ENCODE results near the gene ROR2.

DNA sequence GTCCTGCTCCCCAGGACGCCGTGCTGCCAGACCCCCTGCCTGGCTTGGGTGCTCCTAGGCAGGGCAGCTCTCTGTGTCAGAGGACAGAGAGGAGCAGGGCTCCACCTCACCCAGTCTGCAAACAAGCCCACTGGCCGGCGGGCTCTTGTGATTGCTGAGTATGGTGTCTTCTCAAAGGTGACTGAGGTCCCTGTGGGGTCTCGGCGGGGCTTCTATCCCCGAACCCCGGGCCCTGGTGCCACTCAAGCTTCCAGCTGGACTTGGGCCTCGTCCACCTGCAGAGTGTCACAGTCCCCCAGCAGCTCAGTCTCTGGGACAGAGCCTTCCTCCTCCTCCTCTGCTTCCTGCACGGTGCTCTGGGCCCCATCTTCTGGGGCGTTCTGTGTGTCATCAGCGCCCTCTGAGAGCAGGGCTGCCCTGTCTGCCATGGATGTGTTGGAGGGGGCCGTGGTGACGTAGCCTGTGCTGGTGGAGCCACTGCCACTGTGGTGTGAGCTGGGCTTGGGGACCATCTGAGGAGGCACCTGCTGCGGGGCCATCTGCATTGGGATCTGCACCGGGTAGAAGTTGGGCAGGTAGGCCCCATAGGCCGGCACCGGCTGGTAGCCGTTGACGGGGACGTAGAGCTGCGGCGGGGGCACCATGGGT lies 226.5 kb downstream of the ROR2 start:
- TF ChIP-seq JUND (IDR thresholded peaks at IDR 0.05) (no peak), RAD21 (IDR thresholded peaks at IDR 0.05) (no peak), SP1 (IDR thresholded peaks at IDR 0.05) (no peak)

Data from liver (tissue), 2 donors.